Lung (tissue), 12 donors: ENCODE results near the gene ARSB. TPM values are rescaled to one million over a fixed set of nuclear protein-coding genes. Genes with fewer than 3 reads are reported as not detected.

Source experiments
- ATAC-seq: fragments of 200-7000 bp; cut with Tn5 transposase; one replicate; pipeline ENCODE4 v1.9.1; 2020; ENCODE audit warnings: moderate number of reproducible peaks; ENCODE audit not compliant: insufficient read depth, low FRiP score
- DNase-seq, 3 donors: peaks; one replicate each; pipeline ENCODE4 v3.0.0-alpha.2; 2013 to 2017
- H3K27ac ChIP-seq, 2 donors: one replicate each; pipeline ENCODE4 v1.5.1; 2013; ENCODE audit warnings: mild to moderate bottlenecking in 2 of 2, moderate library complexity in 2 of 2, control low read depth in 1 of 2, inconsistent platforms in 1 of 2, low read depth in 1 of 2, low read length in 1 of 2
- H3K27me3 ChIP-seq, 3 donors: one replicate each; pipeline ENCODE4 v1.5.1; 2013; ENCODE audit warnings: low read length in 2 of 3; ENCODE audit not compliant: control insufficient read depth in 3 of 3, insufficient read depth in 3 of 3
- H3K36me3 ChIP-seq, 4 donors: one replicate each; pipeline ENCODE4 v1.5.1; 2013; ENCODE audit warnings: low read length in 4 of 4, mild to moderate bottlenecking in 1 of 4, moderate library complexity in 1 of 4; ENCODE audit not compliant: control insufficient read depth in 4 of 4, insufficient read depth in 4 of 4
- H3K4me1 ChIP-seq, 5 donors: one replicate each; pipeline ENCODE4 v1.5.1; 2013; ENCODE audit warnings: low read length in 5 of 5, mild to moderate bottlenecking in 2 of 5, moderate library complexity in 1 of 5; ENCODE audit not compliant: control insufficient read depth in 5 of 5, insufficient read depth in 5 of 5
- H3K4me3 ChIP-seq: one replicate; pipeline ENCODE4 v1.5.1; 2013; ENCODE audit warnings: mild to moderate bottlenecking, control low read depth, moderate library complexity
- H3K9ac ChIP-seq, 2 donors: one replicate each; pipeline ENCODE4 v1.5.1; 2013; ENCODE audit warnings: low read length in 2 of 2, control low read depth in 1 of 2; ENCODE audit not compliant: insufficient read depth in 1 of 2
- H3K9me3 ChIP-seq, 4 donors: one replicate each; pipeline ENCODE4 v1.5.1; 2013; ENCODE audit warnings: low read length in 3 of 4, mild to moderate bottlenecking in 1 of 4, moderate library complexity in 1 of 4; ENCODE audit not compliant: control insufficient read depth in 4 of 4, insufficient read depth in 3 of 4
- CTCF ChIP-seq: IDR thresholded peaks from 2 replicates; pipeline ENCODE4 v1.5.1; 2012; ENCODE audit warnings: mild to moderate bottlenecking; ENCODE audit errors: control extremely low read depth, extremely low read depth
- WGBS, 2 donors: extraction: QIAGEN DNeasy Blood & Tissue Kit; methylation state at CpG; one replicate each; pipeline ENCODE4 v1.1.7; 2013; 5-methylcytosine and 5-hydroxymethylcytosine counted together
- polyA plus RNA-seq, 2 donors: library from polyadenylated mRNA; stranded (reverse); fragments of 200-250 nt; gene quantifications; one replicate each; pipeline ENCODE4 v1.2.1, GENCODE V29; 2013
- total RNA-seq, 2 donors: library from RNA; depleted of rRNA in 1 of 2; stranded (reverse); fragments of >200 nt in 1 of 2; gene quantifications; one replicate each; pipeline ENCODE4 v1.2.1, GENCODE V29; 2014 to 2021
- donor health status: control.
- donor health status: control.
- donor health status: Bipolar disorder and iron deficiency.
- donor health status: healthy.
- donor health status: DM: yes; HTN: yes; CAD: no.

The ARSB gene
- total and polyA plus RNA-seq, 4 donors = 3.2 to 17.3 (median 11.1) TPM

GRCh38 chr5:78746021-78746770 is 238.9 kb downstream of the ARSB start:
- ATAC-seq = no peak

GRCh38 chr5:78744951-78745534 is 240.1 kb downstream of the ARSB start:
- Histone ChIP-seq H3K9ac (no peak overlapping the region), H3K27ac (no peak overlapping the region), H3K4me3 (no peak overlapping the region), H3K27me3 (no peaks in the 10 kb centered on the region), H3K4me1 (peaks cover 0 to 20% (median 0%) of the 10 kb centered on the region in 5 donors), H3K9me3 (no peaks in the 10 kb centered on the region), H3K36me3 (no peaks in the 10 kb centered on the region)
- TF ChIP-seq CTCF = no peak
- DNase-seq (peak in 1 of 3 donors; percentile 55), ATAC-seq (no peak)
- WGBS, 2 donors = 77 to 80% methylated on average over 3 of the region's 3 CpGs

More at GRCh38 chr5:78746021-78746770, 238.9 kb downstream of the ARSB start:
- Histone ChIP-seq H3K4me3 (no peak overlapping the region), H3K36me3 (no peaks in the 10 kb centered on the region), H3K9me3 (no peaks in the 10 kb centered on the region), H3K4me1 (peaks cover 0 to 20% (median 0%) of the 10 kb centered on the region in 5 donors), H3K27ac (no peak overlapping the region), H3K27me3 (no peaks in the 10 kb centered on the region), H3K9ac (no peak overlapping the region)
- WGBS, 2 donors = 83 to 87% methylated on average over 6 of the region's 6 CpGs
- no peak for TF ChIP-seq CTCF
- DNase-seq = no peak

DNA sequence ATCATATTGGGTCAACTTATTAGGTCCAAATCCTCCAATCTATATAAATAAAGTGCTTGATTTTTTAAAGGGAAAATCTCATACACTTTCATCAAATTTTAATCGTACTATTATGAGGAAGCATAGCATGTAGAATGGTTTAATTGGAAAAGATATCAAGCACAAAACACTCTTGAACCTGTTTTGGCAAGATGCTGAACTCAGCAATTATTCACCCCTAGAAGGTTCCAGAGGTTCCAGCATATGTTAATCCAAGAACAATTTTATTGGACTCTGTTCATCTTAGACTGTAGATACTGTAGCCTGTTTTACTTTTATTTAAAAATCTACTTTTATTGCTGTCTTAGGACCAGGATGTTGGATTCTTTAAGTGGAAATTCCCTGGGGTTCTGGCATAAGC is 244.1 kb downstream of the ARSB start:
- no peak overlapping the region for H3K27ac ChIP-seq
- peaks cover 0 to 7% (median 0%) of the 10 kb centered on the region in 5 donors for H3K4me1 ChIP-seq
- TF ChIP-seq CTCF = no peak
- H3K36me3 ChIP-seq = no peaks in the 10 kb centered on the region
- no peaks in the 10 kb centered on the region for H3K9me3 ChIP-seq
- no peak overlapping the region for H3K4me3 ChIP-seq
- 93 to 95% methylated on average over 1 of the region's 1 CpG for WGBS, 2 donors
- no peaks in the 10 kb centered on the region for H3K27me3 ChIP-seq
- ATAC-seq (no peak), DNase-seq (no peak)
- no peak overlapping the region for H3K9ac ChIP-seq
